ENCODE results near the gene RBMS3. TPM values are rescaled to one million over a fixed set of nuclear protein-coding genes. Genes with fewer than 3 reads are reported as not detected.

The RBMS3 gene
- total RNA-seq, 2 donors from 2014 or later, result 1.4 to 3.5 TPM

GRCh38 chr3:29527246-29527645 lies 246.4 kb downstream of the RBMS3 start:
- DNase-seq (ENCODE audit: low spot score) (no peak), ATAC-seq (no peak)
- Mint-ChIP-seq H3K9me3 (peaks cover 4% of the 10 kb centered on the region), H3K4me3 (no peak overlapping the region), H3K4me1 (ENCODE audit: low read depth in 2 of 2) (no peaks in the 10 kb centered on the region), H3K27ac (no peak overlapping the region), H3K27me3 (no peaks in the 10 kb centered on the region), H3K36me3 (no peaks in the 10 kb centered on the region)

- Mint-ChIP-seq H3K27me3 (no peaks in the 10 kb centered on the region), H3K27ac (no peak overlapping the region), H3K4me3 (no peak overlapping the region), H3K36me3 (no peaks in the 10 kb centered on the region), H3K4me1 (ENCODE audit: low read depth in 2 of 2) (no peaks in the 10 kb centered on the region), H3K9me3 (peaks cover 2% of the 10 kb centered on the region)
- no peak for DNase-seq (ENCODE audit: low spot score)
- ATAC-seq, result no peak
These were observed 250.8 kb downstream of the RBMS3 start for GRCh38 chr3:29531644-29532043.

- H3K4me3 Mint-ChIP-seq, result no peak overlapping the region
- H3K9me3 Mint-ChIP-seq, result no peaks in the 10 kb centered on the region
- H3K27ac Mint-ChIP-seq, result no peak overlapping the region
- DNase-seq (ENCODE audit: low spot score) (no peak), ATAC-seq (no peak)
- no peaks in the 10 kb centered on the region for H3K36me3 Mint-ChIP-seq
- no peaks in the 10 kb centered on the region for H3K27me3 Mint-ChIP-seq
- no peaks in the 10 kb centered on the region for H3K4me1 Mint-ChIP-seq (ENCODE audit: low read depth in 2 of 2)
These were observed 251.6 kb downstream of the RBMS3 start for GRCh38 chr3:29532473-29532872.

- no peak for ATAC-seq
- H3K36me3 Mint-ChIP-seq, result no peaks in the 10 kb centered on the region
- H3K27me3 Mint-ChIP-seq, result no peaks in the 10 kb centered on the region
- H3K4me1 Mint-ChIP-seq (ENCODE audit: low read depth in 2 of 2), result no peaks in the 10 kb centered on the region
- no peak overlapping the region for H3K4me3 Mint-ChIP-seq
- no peaks in the 10 kb centered on the region for H3K9me3 Mint-ChIP-seq
- DNase-seq (ENCODE audit: low spot score), result no peak
- no peak overlapping the region for H3K27ac Mint-ChIP-seq
These were observed 253.1 kb downstream of the RBMS3 start for GRCh38 chr3:29534006-29534405.

GRCh38 chr3:29536016-29536758 lies 255.3 kb downstream of the RBMS3 start:
- ATAC-seq (no peak), DNase-seq (ENCODE audit: low spot score) (no peak)
- Mint-ChIP-seq H3K36me3 (no peaks in the 10 kb centered on the region), H3K9me3 (no peaks in the 10 kb centered on the region), H3K4me3 (no peak overlapping the region), H3K27ac (no peak overlapping the region), H3K4me1 (ENCODE audit: low read depth in 2 of 2) (no peaks in the 10 kb centered on the region), H3K27me3 (no peaks in the 10 kb centered on the region)

GRCh38 chr3:29537889-29538609 lies 257.2 kb downstream of the RBMS3 start:
- Mint-ChIP-seq H3K4me1 (ENCODE audit: low read depth in 2 of 2) (no peaks in the 10 kb centered on the region), H3K36me3 (no peaks in the 10 kb centered on the region), H3K27ac (no peak overlapping the region), H3K27me3 (no peaks in the 10 kb centered on the region), H3K9me3 (peaks cover 7% of the 10 kb centered on the region), H3K4me3 (no peak overlapping the region)
- ATAC-seq, result no peak
- no peak for DNase-seq (ENCODE audit: low spot score)

GRCh38 chr3:29538610-29538958 lies 257.7 kb downstream of the RBMS3 start:
- Mint-ChIP-seq H3K4me3 (no peak overlapping the region), H3K4me1 (ENCODE audit: low read depth in 2 of 2) (no peaks in the 10 kb centered on the region), H3K27me3 (no peaks in the 10 kb centered on the region)

GRCh38 chr3:29540544-29540943 lies 259.7 kb downstream of the RBMS3 start:
- DNase-seq (ENCODE audit: low spot score) (no peak), ATAC-seq (no peak)
- H3K27ac Mint-ChIP-seq, result no peak overlapping the region
- H3K4me1 Mint-ChIP-seq (ENCODE audit: low read depth in 2 of 2), result no peaks in the 10 kb centered on the region
- H3K27me3 Mint-ChIP-seq, result no peaks in the 10 kb centered on the region
- no peak overlapping the region for H3K4me3 Mint-ChIP-seq
- H3K36me3 Mint-ChIP-seq, result no peaks in the 10 kb centered on the region
- H3K9me3 Mint-ChIP-seq, result peaks cover 7% of the 10 kb centered on the region

More at GRCh38 chr3:29538610-29538958, 257.7 kb downstream of the RBMS3 start:
- Mint-ChIP-seq H3K9me3 (peaks cover 7% of the 10 kb centered on the region), H3K36me3 (no peaks in the 10 kb centered on the region), H3K27ac (no peak overlapping the region)
- DNase-seq (ENCODE audit: low spot score), result no peak
- ATAC-seq, result no peak

- Mint-ChIP-seq H3K27ac (no peak overlapping the region), H3K9me3 (peaks cover 7% of the 10 kb centered on the region), H3K36me3 (no peaks in the 10 kb centered on the region), H3K4me3 (no peak overlapping the region), H3K4me1 (ENCODE audit: low read depth in 2 of 2) (no peaks in the 10 kb centered on the region), H3K27me3 (no peaks in the 10 kb centered on the region)
- DNase-seq (ENCODE audit: low spot score), result no peak
- no peak for ATAC-seq
These were observed 264.0 kb downstream of the RBMS3 start for GRCh38 chr3:29544701-29545363.

GRCh38 chr3:29545615-29546014 lies 264.7 kb downstream of the RBMS3 start:
- Mint-ChIP-seq H3K4me1 (ENCODE audit: low read depth in 2 of 2) (no peaks in the 10 kb centered on the region), H3K9me3 (peaks cover 7% of the 10 kb centered on the region), H3K4me3 (no peak overlapping the region), H3K27ac (no peak overlapping the region), H3K27me3 (no peaks in the 10 kb centered on the region), H3K36me3 (no peaks in the 10 kb centered on the region)
- ATAC-seq, result no peak
- no peak for DNase-seq (ENCODE audit: low spot score)

GRCh38 chr3:29552051-29552450 lies 271.2 kb downstream of the RBMS3 start:
- H3K4me3 Mint-ChIP-seq, result no peak overlapping the region
- ATAC-seq, result no peak
- no peaks in the 10 kb centered on the region for H3K4me1 Mint-ChIP-seq (ENCODE audit: low read depth in 2 of 2)
- no peaks in the 10 kb centered on the region for H3K27me3 Mint-ChIP-seq
- DNase-seq (ENCODE audit: low spot score), result no peak
- H3K36me3 Mint-ChIP-seq, result no peaks in the 10 kb centered on the region
- H3K9me3 Mint-ChIP-seq, result peaks cover 3% of the 10 kb centered on the region
- H3K27ac Mint-ChIP-seq, result no peak overlapping the region

- no peak overlapping the region for H3K27ac Mint-ChIP-seq
- H3K36me3 Mint-ChIP-seq, result no peaks in the 10 kb centered on the region
- no peak overlapping the region for H3K4me3 Mint-ChIP-seq
- H3K9me3 Mint-ChIP-seq, result peaks cover 8% of the 10 kb centered on the region
- no peak for ATAC-seq
- H3K4me1 Mint-ChIP-seq (ENCODE audit: low read depth in 2 of 2), result no peaks in the 10 kb centered on the region
- H3K27me3 Mint-ChIP-seq, result no peaks in the 10 kb centered on the region
- no peak for DNase-seq (ENCODE audit: low spot score)
These were observed 273.7 kb downstream of the RBMS3 start for GRCh38 chr3:29554566-29554965.

- ATAC-seq (no peak), DNase-seq (ENCODE audit: low spot score) (no peak)
- Mint-ChIP-seq H3K9me3 (peaks cover 8% of the 10 kb centered on the region), H3K4me3 (no peak overlapping the region), H3K27me3 (no peaks in the 10 kb centered on the region), H3K36me3 (no peaks in the 10 kb centered on the region), H3K27ac (no peak overlapping the region), H3K4me1 (ENCODE audit: low read depth in 2 of 2) (no peaks in the 10 kb centered on the region)
These were observed 274.7 kb downstream of the RBMS3 start for GRCh38 chr3:29555590-29555989.

- H3K4me1 Mint-ChIP-seq (ENCODE audit: low read depth in 2 of 2), result no peaks in the 10 kb centered on the region
- H3K36me3 Mint-ChIP-seq, result no peaks in the 10 kb centered on the region
- H3K4me3 Mint-ChIP-seq, result no peak overlapping the region
- ATAC-seq (no peak), DNase-seq (ENCODE audit: low spot score) (no peak)
- H3K9me3 Mint-ChIP-seq, result peaks cover 4% of the 10 kb centered on the region
- no peaks in the 10 kb centered on the region for H3K27me3 Mint-ChIP-seq
- no peak overlapping the region for H3K27ac Mint-ChIP-seq
These were observed 276.3 kb downstream of the RBMS3 start for GRCh38 chr3:29557186-29557585.
